ENCODE data around the gene ENTPD6. TPM values are rescaled to one million over a fixed set of nuclear protein-coding genes. Genes with fewer than 3 reads are reported as not detected.
"Not testable (repeated sequence)": the region's sequence is repeated elsewhere in the genome, so short reads cannot be mapped to it uniquely, and the experiment has no call there.

ENTPD6 gene
- total and polyA plus RNA-seq, 2 experiments from 2014 or later = 80.4 to 87.1 TPM

DNA sequence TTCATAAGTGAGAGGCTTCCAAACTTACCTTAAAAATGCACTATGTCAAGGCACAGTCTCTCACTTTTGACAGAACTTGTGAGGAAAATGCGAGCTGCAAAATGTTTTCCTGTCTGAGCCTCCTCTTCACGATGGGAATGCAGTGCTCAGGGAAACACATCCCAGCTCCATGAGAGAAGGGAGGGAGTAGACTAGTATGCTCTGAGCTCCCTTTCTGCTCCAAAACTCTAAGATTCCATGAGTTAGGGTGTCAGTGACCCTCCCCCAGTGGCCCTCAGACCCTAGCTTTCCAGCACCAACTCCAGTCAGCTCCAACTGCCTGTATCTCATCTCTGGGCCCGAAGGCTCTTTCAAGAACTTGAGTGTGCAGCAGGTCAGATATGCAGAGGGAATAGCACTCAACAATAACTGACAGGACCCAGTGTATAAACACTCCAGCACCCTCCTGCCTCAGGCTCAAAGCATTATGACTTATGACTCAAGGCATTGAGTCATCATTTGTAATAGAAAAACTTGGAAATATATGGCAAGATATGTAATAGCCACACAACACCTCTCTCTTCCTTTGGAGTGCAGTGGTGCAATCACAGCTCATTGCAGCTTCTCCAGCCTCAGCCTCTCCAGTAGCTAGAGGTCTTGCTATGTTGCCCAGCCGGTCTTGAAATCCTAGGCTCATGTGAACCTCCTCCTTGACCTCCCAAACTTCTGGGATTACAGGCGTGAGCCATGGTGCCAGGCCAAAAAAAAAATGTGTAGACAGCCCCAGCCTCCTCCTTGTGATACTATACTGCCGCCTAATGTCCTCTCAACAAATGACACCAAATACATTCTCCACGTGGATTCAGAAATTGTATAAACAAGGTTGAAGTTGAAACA lies 16.7 kb upstream of the ENTPD6 start:
- H3K27me3 ChIP-seq = no peaks in the 10 kb centered on the region
- H3K9me3 ChIP-seq (ENCODE audit: low read depth) = no peaks in the 10 kb centered on the region
- WGBS (ENCODE audit: low lambda C conversion rate, missing lambda C conversion rate) = 39% methylated on average over 7 of the region's 7 CpGs
- no peak overlapping the region for H3K4me3 ChIP-seq
- no peaks in the 10 kb centered on the region for H3K9me2 ChIP-seq (replicated peaks; ENCODE audit: insufficient read depth)
- no peaks in the 10 kb centered on the region for H4K20me1 ChIP-seq (ENCODE audit: insufficient read depth, poor library complexity, severe bottlenecking)
- no peaks in the 10 kb centered on the region for H3K36me3 ChIP-seq (replicated peaks; ENCODE audit: insufficient read depth, low read depth)
- no peak overlapping the region for H3K27ac ChIP-seq
- TF ChIP-seq, protein P1, sequence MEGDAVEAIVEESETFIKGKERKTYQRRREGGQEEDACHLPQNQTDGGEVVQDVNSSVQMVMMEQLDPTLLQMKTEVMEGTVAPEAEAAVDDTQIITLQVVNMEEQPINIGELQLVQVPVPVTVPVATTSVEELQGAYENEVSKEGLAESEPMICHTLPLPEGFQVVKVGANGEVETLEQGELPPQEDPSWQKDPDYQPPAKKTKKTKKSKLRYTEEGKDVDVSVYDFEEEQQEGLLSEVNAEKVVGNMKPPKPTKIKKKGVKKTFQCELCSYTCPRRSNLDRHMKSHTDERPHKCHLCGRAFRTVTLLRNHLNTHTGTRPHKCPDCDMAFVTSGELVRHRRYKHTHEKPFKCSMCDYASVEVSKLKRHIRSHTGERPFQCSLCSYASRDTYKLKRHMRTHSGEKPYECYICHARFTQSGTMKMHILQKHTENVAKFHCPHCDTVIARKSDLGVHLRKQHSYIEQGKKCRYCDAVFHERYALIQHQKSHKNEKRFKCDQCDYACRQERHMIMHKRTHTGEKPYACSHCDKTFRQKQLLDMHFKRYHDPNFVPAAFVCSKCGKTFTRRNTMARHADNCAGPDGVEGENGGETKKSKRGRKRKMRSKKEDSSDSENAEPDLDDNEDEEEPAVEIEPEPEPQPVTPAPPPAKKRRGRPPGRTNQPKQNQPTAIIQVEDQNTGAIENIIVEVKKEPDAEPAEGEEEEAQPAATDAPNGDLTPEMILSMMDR (IDR thresholded peaks at IDR 0.05; ENCODE audit: poor library complexity) = peak; percentile 72
- TF ChIP-seq EZH2phosphoT487 (IDR thresholded peaks at IDR 0.05; ENCODE audit: low read depth, severe bottlenecking, unreplicated experiment) = no peak
- no peak for TF ChIP-seq EZH2 (IDR thresholded peaks at IDR 0.05; ENCODE audit: borderline replicate concordance)
- DNase-seq (ENCODE audit: low spot score) = peak; percentile 62
- H3K4me2 ChIP-seq = no peak overlapping the region
- no peaks in the 10 kb centered on the region for H3K79me2 ChIP-seq
- H2AFZ ChIP-seq = no peak overlapping the region
- H3K4me1 ChIP-seq (ENCODE audit: insufficient read depth) = no peaks in the 10 kb centered on the region

DNA sequence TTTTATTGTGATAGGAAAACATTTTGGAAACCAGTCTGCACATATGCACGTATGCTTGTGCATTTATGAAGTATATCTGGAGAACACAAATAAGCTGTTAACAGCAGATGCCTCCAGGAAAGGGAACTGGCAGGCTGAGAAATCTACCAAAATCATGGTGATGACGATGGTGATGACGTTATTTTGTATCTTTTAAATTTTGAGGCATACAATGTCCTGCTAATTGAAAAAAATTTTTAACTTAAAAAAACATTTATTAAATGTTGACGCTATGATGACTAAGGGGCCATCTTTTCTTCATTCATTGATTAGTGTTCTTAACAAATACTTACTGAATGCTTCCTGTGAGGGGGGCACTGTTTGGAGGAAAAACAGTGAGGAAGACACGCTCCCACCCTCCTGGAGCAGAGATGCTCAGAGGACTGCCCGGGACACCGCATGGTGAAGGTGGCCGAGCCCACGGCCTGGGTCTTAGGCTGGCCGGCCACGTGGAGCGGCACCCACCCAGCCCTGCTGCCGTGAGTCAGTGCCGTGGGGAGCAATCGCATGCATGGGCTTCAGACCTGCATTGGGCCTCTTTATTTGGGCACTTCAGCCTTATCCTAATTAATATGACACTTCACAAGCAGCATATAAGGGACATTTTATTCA lies 15.9 kb upstream of the ENTPD6 start:
- H3K4me3 ChIP-seq = no peak overlapping the region
- H3K4me1 ChIP-seq (ENCODE audit: insufficient read depth) = no peaks in the 10 kb centered on the region
- no peak overlapping the region for H2AFZ ChIP-seq
- H4K20me1 ChIP-seq (ENCODE audit: insufficient read depth, poor library complexity, severe bottlenecking) = no peaks in the 10 kb centered on the region
- WGBS (ENCODE audit: low lambda C conversion rate, missing lambda C conversion rate) = 61% methylated on average over 15 of the region's 15 CpGs
- DNase-seq (ENCODE audit: low spot score) = no peak
- TF ChIP-seq EZH2 (IDR thresholded peaks at IDR 0.05; ENCODE audit: borderline replicate concordance) (no peak), EZH2phosphoT487 (IDR thresholded peaks at IDR 0.05; ENCODE audit: low read depth, severe bottlenecking, unreplicated experiment) (no peak)
- TF ChIP-seq, protein P1 (IDR thresholded peaks at IDR 0.05; ENCODE audit: poor library complexity) = no peak
- no peaks in the 10 kb centered on the region for H3K9me2 ChIP-seq (replicated peaks; ENCODE audit: insufficient read depth)
- no peak overlapping the region for H3K4me2 ChIP-seq
- no peak overlapping the region for H3K27ac ChIP-seq
- no peaks in the 10 kb centered on the region for H3K36me3 ChIP-seq (replicated peaks; ENCODE audit: insufficient read depth, low read depth)
- H3K9me3 ChIP-seq (ENCODE audit: low read depth) = no peaks in the 10 kb centered on the region
- H3K27me3 ChIP-seq = no peaks in the 10 kb centered on the region
- H3K79me2 ChIP-seq = no peaks in the 10 kb centered on the region

DNA sequence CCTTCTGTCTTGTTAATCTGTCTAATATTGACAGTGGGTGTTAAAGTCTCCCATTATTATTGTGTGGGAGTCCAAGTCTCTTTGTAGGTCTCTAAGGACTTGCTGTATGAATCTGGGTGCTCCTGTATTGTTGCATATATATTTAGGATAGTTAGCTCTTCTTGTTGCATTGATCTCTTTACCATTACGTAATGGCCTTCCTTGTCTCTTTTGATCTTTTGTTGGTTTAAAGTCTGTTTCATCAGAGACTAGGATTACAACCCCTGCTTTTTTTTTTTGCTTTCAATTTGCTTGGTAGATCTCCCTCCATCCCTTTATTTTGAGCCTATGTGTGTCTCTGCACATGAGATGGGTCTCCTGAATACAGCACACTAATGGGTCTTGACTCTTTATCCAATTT lies 11.1 kb upstream of the ENTPD6 start:
- WGBS (ENCODE audit: low lambda C conversion rate, missing lambda C conversion rate) = 91% methylated on average over 1 of the region's 1 CpG

DNA sequence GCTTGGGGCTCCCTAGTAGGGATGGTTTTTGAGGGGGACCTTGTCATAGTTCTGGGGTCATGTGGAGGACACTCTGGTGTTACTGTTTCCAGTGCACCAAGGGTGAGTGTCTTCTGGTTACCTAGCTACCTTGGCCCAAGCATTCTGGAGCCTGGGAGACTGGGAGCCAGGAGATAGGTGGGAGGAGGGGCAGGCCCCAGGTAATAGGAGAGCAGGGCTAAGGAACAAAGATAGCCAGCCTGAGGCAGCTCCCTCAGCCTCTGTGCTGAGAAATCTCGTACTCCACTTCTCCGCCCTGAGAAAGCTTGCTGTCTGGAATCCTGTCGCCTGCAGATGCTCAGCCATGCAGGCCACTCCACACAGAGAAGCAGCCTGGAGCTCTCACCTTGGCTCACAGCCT lies 8.3 kb upstream of the ENTPD6 start:
- no peaks in the 10 kb centered on the region for H3K79me2 ChIP-seq
- no peak overlapping the region for H2AFZ ChIP-seq
- H3K9me2 ChIP-seq (replicated peaks; ENCODE audit: insufficient read depth) = no peaks in the 10 kb centered on the region
- H3K4me3 ChIP-seq = no peak overlapping the region
- H3K4me2 ChIP-seq = no peak overlapping the region
- no peak for TF ChIP-seq EZH2 (IDR thresholded peaks at IDR 0.05; ENCODE audit: borderline replicate concordance)
- TF ChIP-seq, protein P1 (IDR thresholded peaks at IDR 0.05; ENCODE audit: poor library complexity) = no peak
- no peak for TF ChIP-seq EZH2phosphoT487 (IDR thresholded peaks at IDR 0.05; ENCODE audit: low read depth, severe bottlenecking, unreplicated experiment)
- H3K27ac ChIP-seq = no peak overlapping the region
- H3K9me3 ChIP-seq (ENCODE audit: low read depth) = no peaks in the 10 kb centered on the region
- H3K36me3 ChIP-seq (replicated peaks; ENCODE audit: insufficient read depth, low read depth) = no peaks in the 10 kb centered on the region
- H3K27me3 ChIP-seq = no peaks in the 10 kb centered on the region
- no peaks in the 10 kb centered on the region for H4K20me1 ChIP-seq (ENCODE audit: insufficient read depth, poor library complexity, severe bottlenecking)
- WGBS (ENCODE audit: low lambda C conversion rate, missing lambda C conversion rate) = 68% methylated on average over 3 of the region's 3 CpGs
- H3K4me1 ChIP-seq (ENCODE audit: insufficient read depth) = peaks cover 13% of the 10 kb centered on the region
- no peak for DNase-seq (ENCODE audit: low spot score)

More for the DNA sequence above, 11.1 kb upstream of the ENTPD6 start:
- not testable (repeated sequence) for H2AFZ ChIP-seq; DNase-seq (ENCODE audit: low spot score); H3K9me3 ChIP-seq (ENCODE audit: low read depth); H3K9me2 ChIP-seq (replicated peaks; ENCODE audit: insufficient read depth); H3K27ac ChIP-seq; H3K36me3 ChIP-seq (replicated peaks; ENCODE audit: insufficient read depth, low read depth); H3K27me3 ChIP-seq; H3K79me2 ChIP-seq; H3K4me2 ChIP-seq; H4K20me1 ChIP-seq (ENCODE audit: insufficient read depth, poor library complexity, severe bottlenecking); H3K4me3 ChIP-seq
- peaks cover 13% of the 10 kb centered on the region for H3K4me1 ChIP-seq (ENCODE audit: insufficient read depth)
